GM19035 (cell line): Measurements from ENCODE around the gene MOCOS.
"Not testable (repeated sequence)": the region's sequence is repeated elsewhere in the genome, so short reads cannot be mapped to it uniquely, and the experiment has no call there.

Experiments used
- ATAC-seq: cut with Tn5 transposase; IDR thresholded peaks from one replicate; pipeline ENCODE4 v1.9.1; 2021; ENCODE audit not compliant: unreplicated experiment

The MOCOS gene

DNA sequence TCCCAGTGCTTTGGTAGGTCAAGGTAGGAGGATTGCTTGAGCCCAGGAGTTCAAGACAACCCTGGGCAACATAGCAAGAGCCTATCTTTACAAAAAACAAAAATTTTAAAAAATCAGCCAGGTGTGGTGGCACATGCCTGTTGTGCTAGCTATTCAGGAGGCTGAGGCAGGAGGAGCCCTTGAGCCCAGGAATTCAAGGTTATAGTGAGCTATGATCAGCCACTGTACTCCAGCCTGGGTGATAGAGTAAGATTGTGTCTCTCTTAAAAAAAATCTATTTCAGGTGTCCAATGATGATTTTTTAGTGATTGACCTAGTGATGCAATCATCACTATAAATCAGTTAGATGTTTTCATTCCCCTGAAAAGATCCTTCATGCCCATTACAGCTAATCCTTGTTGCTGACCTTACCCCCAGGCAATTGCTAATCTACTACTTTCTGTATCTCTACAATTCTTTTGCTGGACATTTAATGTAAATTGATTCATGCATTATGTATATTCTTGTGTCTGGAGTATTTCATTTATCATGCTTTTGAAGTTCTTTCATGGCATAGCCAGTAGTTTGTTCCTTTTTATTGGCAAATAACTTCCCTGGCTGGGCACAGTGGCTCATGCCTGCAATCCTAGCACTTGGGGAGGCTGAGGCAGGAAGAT is 10.3 kb downstream of the MOCOS start:
- no peak for ATAC-seq

DNA sequence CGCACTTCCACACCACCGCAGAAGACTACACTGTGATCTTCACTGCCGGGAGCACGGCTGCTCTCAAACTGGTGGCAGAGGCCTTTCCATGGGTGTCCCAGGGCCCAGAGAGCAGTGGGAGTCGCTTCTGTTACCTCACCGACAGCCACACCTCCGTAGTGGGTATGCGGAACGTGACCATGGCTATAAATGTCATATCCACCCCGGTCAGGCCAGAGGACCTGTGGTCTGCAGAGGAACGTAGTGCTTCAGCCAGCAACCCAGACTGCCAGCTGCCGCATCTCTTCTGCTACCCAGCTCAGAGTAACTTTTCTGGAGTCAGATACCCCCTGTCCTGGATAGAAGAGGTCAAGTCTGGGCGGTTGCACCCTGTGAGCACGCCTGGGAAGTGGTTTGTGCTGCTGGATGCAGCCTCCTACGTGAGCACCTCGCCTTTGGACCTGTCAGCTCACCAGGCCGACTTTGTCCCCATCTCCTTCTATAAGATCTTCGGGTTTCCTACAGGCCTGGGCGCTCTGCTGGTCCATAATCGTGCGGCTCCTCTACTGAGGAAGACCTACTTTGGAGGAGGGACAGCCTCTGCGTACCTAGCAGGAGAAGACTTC is 12.5 kb downstream of the MOCOS start:
- ATAC-seq = no peak

DNA sequence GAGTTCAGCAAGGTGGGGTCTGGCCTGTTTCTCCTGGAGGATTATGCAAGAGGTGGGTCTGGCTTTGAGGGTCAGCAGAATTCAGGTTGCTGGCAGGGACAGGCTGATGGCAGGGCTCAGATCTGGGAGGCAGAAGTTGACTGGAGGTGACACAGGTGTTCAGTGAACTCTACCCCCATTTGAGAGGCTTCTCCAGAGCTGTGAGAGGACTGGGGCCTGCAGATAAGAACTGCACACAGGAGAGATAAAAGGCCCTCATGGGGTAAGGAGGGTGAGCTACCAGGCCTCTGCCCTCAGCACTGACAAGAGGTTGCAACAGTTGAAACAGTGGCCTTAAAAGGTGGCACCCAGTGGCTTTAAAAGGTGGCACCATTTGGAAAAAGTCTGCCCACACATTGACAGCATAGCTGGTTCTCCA is 13.1 kb downstream of the MOCOS start:
- no peak for ATAC-seq

DNA sequence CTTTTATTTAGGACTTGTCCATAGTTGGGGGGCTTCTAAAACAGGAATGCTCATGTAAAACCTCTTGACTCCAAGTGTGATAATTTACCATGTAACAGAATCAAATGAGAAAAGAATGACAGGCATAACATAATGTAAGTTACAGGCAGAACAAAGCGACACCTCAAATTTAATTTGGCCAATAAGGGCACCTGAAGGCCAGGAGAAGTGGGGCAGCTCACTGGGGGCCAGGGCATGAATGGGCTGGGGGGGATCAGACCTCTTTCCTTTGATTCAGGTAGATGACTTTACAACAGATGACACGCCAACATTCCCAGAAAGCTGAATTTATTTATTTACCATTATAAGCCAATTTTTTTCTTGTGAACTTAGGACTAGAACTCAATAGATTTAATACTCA is 14.5 kb downstream of the MOCOS start:
- no peak for ATAC-seq

DNA sequence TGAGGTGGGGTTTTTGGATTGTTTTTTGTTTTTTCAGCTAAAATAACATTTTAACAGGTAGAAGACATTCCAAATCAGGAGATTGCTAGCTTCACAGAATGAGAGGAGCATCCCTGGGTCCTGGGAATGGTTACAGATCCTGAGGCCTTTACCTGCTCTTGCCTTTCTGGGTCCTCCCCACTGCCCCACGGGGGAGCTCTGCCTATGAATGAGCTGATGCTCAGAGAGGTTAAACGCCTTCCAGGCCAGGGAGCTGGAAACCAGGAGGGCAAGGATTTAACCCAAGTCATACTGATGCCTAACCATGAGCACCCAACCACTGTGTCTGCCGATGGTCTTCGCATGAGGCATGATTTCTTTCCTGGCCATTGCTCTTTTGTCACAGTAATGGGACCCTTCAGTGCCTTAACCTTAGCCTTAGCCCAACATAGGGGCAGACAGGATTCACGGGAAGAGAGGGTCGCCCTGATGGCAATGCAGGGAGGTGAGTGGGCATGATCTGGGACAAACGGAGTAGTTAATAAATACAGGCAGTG is 16.1 kb downstream of the MOCOS start:
- no peak for ATAC-seq

DNA sequence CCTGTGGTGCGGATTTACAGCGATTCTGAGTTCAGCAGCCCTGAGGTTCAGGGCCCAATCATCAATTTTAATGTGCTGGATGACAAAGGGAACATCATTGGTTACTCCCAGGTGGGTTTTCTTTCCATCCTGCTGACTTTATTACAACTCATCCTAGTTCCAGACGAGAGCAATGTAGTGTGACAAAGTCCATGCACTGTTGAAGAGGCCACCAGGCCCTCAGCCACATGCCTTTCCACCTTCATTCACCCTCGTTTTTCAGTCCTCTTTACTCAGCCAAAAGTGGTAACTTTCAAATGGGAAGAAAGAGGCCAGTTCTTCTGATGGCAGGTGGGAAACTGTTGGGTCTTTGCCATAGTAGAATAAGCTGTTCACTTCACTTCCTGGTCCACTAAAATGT is 17.9 kb downstream of the MOCOS start:
- no peak for ATAC-seq

DNA sequence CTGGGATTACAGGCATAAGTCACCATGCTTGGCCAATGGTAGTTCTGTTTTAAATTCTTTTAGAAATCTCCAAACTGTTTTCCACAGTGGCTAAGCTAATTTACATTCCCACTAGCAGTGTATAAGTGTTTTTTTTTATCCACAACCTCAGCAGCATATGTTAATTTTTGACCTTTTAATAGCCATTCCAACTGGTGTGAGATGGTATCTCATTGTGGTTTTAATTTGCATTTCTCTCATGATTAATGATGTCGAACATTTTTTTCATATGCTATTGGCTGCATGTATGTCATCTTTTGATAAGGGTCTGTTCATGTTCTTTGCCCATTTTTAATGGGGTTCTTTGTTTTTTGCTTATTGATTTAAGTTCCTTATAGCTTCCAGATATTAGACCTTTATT is 20.0 kb downstream of the MOCOS start:
- ATAC-seq = no peak

DNA sequence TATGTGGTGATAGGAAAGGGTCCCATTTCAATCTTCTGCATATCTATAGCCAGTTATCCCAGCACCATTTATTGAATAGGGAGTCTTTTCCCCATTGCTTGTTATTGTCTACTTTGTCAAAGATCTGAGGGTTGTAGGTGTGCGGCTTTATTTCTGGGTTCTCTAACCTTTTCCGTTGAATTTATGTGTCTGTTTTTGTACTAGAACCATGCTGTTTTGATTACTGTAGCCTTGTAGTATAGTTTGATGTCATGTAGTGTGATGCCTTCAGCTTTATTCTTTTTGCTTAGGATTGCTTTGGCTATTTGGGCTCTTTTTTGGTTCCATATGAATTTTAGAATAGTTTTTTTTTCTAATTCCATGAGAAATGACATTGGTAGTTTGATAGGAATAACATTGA is 20.7 kb downstream of the MOCOS start:
- not testable (repeated sequence) for ATAC-seq

DNA sequence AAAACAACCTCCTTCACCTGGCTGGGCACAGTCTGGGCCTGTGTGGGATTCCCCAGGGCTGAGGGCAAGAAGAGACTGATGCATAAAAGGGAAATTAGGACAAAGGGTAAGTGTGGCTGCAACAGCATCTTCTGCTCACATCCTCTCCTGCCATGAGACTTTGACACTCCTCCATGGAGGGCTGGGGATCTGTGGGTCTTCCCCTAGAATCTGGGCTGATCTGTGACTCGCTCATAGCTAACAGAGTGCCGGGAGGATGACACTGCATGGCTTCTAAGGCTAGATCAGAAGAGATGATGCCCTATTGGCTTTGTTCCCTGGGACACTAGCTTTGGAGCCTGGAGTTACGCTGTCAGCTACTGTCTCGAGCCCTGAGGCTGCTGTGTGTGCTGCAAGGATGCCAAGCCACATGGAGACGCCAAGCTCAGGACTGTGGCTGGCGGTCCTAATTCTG is 24.3 kb downstream of the MOCOS start:
- ATAC-seq = no peak

DNA sequence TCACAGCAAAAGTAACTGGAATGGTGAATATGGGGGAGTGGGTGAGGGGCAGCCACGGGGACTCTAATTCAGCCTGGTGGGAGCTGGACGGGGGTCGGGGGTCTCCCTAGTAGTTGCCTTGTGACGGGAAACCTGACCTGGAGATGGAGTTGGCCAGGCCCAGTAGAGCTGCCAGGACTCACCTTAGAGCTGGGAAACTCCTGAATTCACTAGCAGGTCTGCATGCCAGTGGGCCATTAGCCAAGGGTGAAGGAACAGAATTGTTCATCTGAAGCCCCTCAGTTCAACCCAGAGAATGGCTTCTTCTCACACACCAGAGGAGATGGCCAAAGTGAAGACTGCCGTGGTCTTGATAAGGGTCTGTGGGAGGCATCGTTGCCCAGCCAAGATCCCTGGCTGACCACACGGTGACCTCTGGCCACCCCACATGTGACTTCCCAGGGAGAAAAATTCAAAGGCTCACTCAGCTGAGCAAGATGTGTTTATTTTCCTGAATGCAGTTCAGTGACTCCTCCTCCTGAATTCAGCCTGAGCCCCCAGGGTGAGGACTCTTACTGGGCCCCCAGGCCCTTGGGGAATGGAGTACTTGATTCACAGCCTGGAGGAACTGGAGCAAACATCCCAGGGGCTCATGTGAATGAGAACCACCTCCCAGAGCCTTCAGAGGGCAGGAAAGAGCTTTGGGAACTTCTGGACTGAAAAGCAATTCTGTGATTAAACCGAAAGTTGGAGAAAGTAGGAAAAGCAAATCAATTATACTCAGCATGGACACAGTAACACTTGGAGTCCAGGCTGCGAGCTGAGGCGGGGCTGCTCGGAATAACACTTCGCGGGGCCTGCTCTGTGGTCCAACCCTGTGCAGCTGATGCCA is 25.2 kb downstream of the MOCOS start:
- ATAC-seq = no peak

DNA sequence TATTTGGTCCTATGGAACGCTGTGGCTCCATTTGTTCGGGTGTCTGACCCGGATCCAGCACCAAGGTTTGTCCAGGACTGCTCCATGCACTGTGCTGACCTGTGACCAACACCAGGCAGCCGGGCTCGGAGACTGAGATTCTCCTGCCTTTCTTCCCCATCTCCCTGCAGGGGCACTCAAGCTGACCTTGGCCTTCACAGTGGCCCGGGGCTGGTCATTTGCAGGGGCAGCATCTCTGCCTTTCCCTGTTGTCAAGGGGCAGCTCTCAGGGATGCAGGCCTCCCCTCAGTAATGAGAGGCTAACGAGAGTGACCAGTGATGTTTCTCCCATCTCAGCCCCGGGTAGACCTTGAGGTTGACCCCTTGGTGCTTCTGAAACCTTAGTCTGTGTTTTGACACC is 27.5 kb downstream of the MOCOS start:
- no peak for ATAC-seq

DNA sequence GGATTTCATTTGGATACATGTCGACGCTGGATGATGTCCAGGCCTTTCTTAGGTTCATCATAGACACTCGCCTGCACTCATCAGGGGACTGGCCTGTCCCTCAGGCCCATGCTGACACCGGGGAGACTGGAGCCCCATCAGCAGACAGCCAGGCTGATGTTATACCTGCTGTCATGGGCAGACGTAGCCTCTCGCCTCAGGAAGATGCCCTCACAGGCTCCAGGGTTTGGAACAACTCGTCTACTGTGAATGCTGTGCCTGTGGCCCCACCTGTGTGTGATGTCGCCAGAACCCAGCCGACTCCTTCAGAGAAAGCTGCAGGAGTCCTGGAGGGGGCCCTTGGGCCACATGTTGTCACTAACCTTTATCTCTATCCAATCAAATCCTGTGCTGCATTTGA is 28.3 kb downstream of the MOCOS start:
- ATAC-seq = no peak

DNA sequence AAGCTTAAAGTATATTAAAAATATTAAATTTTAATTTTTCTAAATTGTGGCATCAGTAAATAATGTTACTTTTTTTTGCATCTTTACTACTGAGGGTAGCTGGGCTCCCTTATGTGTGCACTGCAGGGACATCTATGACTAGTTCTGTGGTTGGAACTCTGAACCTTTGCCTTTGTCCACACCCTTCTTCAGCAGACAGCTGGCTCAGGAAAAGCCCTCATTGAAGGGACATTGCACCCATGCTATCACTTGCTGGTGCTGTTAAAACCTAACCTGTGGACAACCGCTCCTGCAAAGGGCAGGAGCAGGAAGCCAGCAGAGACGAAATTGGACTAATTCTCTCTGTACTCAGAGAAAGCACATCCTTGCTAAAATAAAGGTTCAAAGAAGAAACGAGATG is 30.1 kb downstream of the MOCOS start:
- ATAC-seq = no peak

DNA sequence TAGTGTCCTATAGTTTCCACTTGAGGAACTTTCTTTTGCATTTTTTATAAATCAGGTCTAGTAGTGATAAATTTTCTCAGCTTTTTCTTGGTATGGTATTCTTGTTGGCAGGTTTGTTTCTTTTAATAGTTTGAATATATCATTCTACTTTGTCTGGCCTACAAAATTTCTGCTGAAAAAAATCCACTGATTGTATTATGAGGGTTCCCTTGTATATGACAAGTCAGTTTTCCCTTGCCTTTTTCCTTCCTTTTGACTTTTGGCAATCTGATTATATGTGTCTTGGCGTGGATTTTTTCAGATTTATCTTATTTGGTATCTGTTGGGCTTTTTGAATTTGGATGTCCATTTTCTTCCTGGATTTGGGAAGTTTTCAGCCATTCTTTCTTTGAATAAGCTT is 41.9 kb downstream of the MOCOS start:
- no peak for ATAC-seq

DNA sequence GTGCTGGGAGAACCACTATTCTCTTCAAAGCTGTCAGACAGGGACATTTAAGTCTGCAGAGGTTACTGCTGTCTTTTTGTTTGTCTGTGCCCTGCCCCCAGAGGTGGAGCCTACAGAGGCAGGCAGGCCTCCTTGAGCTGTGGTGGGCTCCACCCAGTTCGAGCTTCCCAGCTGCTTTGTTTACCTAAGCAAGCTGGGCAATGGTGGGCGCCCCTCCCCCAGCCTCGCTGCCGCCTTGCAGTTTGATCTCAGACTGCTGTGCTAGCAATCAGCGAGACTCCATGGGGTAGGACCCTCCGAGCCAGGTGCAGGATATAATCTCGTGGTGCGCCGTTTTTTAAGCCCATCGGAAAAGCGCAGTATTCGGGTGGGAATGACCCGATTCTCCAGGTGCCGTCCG is 53.2 kb downstream of the MOCOS start:
- ATAC-seq = not testable (repeated sequence)

DNA sequence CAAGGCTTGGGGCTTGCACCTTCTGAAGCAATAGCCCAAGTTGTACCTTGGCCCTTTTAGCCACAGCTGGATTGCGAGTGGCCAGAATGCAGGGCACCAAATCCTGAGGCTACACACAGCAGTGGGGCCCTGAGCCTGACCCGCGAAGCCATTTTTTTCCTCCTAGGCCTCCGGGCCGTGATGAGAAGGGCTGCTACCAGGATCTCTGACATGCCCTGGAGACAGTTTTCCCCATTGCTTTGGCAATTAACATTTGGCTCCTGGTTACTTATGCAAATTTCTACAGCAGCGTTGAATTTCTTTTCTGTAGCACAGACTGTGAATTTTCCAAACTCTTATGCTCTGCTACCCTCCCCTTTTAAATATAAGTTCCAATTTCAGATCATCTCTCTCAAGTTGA is 54.5 kb downstream of the MOCOS start:
- ATAC-seq = no peak

DNA sequence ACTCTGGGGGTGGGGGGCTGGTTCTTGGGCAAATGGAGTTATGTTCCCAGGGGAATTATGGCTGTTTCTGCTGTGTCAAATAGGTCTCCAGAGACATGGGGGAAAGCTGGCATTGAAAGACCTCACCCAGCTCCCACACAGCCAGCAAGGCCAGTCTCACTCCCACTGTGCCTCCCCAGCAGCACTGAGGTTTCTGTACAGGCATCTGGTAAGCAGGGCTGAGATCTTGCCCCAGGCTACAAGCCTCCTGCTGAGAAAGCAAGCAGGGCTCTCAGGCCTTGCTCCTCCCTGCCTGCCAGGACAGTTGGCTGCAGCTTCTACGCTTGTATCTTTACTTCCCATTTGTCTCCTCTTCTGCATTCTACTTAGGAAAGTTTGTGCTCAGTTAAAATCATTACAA is 59.7 kb downstream of the MOCOS start:
- no peak for ATAC-seq

DNA sequence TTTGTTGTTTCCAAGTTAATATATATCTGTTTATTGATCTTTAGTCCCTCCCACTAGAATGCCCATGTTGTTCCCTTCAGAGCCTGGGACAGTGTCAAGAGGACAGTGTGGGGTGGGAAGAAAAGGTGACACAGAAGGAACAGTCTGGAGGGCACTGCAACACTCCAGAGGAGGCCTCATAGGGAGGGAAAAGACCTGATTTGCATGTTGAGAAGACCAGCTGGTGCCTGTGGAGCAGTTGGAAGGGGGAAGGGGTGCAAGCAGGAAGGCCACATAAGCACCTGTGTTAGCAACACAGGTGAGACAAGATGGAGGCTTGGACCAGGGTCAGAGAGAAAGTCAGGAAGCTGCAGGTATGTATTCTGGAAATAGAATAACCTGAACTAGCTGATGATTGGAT is 62.1 kb downstream of the MOCOS start:
- no peak for ATAC-seq

DNA sequence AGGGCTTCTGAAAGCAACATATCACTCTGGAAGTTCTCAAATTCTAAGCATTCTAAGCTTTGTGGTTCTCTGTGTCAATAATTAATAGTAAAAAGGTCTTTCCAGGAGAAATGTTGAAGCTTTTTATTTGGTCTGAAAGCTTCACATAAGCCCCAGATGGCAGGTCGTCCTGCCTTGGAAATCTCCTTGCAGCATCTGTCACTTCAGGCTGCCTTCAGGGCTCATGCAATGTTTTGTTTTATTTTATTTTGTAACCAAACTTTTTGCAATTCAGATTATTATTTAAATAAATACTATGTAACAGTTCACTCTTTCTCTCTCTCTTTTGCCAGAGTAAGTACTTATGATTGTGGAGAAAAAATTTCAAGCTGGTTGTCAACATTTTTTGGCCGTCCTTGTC is 63.5 kb downstream of the MOCOS start:
- no peak for ATAC-seq

DNA sequence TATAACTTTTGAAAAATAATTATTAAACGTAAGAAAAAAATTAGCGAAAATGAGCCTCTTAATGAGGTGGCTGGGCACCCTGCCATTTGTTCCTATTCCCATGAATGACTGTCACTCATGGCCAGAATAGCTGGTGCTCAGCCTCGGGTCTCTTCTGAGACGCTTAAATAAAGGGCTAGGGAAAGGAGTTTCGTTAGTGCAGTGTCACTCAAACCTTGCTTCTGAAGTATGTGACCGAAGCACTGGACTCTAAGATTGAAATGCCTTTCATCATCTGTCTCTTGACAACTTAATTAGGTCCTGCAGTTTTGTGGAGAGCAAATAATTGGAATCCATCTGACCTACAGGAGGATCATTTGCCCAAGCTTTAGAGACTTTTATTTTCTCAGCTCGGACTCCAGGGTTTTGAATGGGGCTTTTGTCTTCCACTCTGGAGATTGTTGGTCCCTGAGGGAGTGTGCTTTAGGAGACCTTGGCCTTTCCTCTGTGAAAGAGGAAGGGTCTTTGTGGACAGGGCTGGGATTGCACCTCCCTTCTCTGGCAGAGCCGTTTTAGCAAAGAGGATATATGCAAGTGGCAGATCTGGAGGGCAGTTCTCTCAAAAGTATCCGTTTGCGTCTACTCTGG is 67.9 kb downstream of the MOCOS start:
- ATAC-seq = no peak

DNA sequence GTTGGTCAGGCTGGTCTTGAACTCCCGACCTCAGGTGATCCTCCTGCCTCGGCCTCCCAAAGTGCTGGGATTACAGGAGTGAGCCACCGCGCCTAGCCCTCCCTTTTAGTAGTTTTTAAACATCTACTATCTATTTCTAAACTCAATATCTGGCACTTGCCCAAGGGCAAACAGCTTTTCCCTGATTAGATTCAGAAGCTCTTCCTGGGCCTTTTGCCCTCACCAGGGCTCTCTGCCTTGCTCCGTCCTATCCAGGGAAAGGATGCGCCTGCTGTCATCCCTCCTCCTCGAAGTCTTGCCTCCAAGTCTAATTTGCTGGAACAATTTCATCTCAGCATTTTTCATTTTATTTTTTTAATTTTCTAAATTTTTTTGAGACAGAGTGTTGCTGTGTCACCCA is 68.8 kb downstream of the MOCOS start:
- ATAC-seq = no peak
